GM12878 (cell line): ENCODE data around the gene ZPBP2. TPM values are rescaled to one million over a fixed set of nuclear protein-coding genes. Genes with fewer than 3 reads are reported as not detected.

Experiments
- ATAC-seq: fragments of 200-7000 bp; cut with Tn5 transposase; 3 replicates; pipeline ENCODE4 v1.9.1; 2020; ENCODE audit warnings: mild to moderate bottlenecking, moderate library complexity
- BruUV-seq: library from RNA; stranded (reverse); fragments of 400-500 nt; replicated peaks from 2 replicates; lab custom pipeline; 2021; lab: Mats Ljungman, UMichigan
- CTCF ChIA-PET: fragments of 300-600 bp; sonication (Branson Sonifier 250); formaldehyde crosslinking; extraction: SDS; loops from one replicate; lab custom pipeline; 2021; ENCODE audit warnings: inconsistent platforms; lab: Yijun Ruan, JAX
- POLR2A ChIA-PET: fragments of 350-600 bp; formaldehyde crosslinking; extraction: SDS; loops from one replicate; lab custom pipeline; 2021; ENCODE audit warnings: inconsistent platforms; lab: Charles Lee
- RAD21 ChIA-PET: fragments of 300-600 bp; sonication (Branson Sonifier 250); formaldehyde crosslinking; loops from one replicate; lab custom pipeline; 2023; ENCODE audit warnings: antibody characterized with exemption; ENCODE audit not compliant: unreplicated experiment; lab: Charles Lee
- SMC1A ChIA-PET: fragments of 300-600 bp; sonication (Branson Sonifier 250); formaldehyde crosslinking; loops from one replicate; lab custom pipeline; 2023; ENCODE audit not compliant: unreplicated experiment, uncharacterized antibody; lab: Charles Lee
- DNase-seq: peaks from one replicate; pipeline ENCODE4 v3.0.0-alpha.2; 2011; ENCODE audit warnings: low read depth, low spot score
- FAIRE-seq: peaks from 3 replicates; lab custom pipeline; 2011; peaks lifted over from hg19 to GRCh38; lab: Jason Lieb, UNC
- H2AFZ ChIP-seq: 2 replicates; pipeline ENCODE4 v1.6.0; 2011; ENCODE audit warnings: low read depth, low read length, control low read depth; ENCODE audit not compliant: control insufficient read depth
- H3K27ac ChIP-seq: 2 replicates; pipeline ENCODE4 v1.5.1; 2011; ENCODE audit warnings: control low read depth; ENCODE audit not compliant: control insufficient read depth, insufficient read depth
- H3K27me3 ChIP-seq, 2 experiments: replicated peaks in 1 of 2; 2 replicates each; pipeline versions ENCODE4 v1.6.0 to v1.6.1; 2011; ENCODE audit warnings: low read length in 1 of 2; ENCODE audit not compliant: control insufficient read depth in 2 of 2, insufficient read depth in 2 of 2
- H3K36me3 ChIP-seq, 2 experiments: 2 replicates each; pipeline ENCODE4 v1.5.1; 2011; ENCODE audit warnings: low read length in 1 of 2; ENCODE audit not compliant: control insufficient read depth in 2 of 2, insufficient read depth in 2 of 2
- H3K4me1 ChIP-seq: 2 replicates; pipeline ENCODE4 v1.6.1; 2011; ENCODE audit warnings: mild to moderate bottlenecking, low read length, moderate library complexity, mixed read lengths; ENCODE audit not compliant: control insufficient read depth, insufficient read depth
- H3K4me2 ChIP-seq: 2 replicates; pipeline ENCODE4 v1.6.0; 2011; ENCODE audit warnings: control low read depth; ENCODE audit not compliant: control insufficient read depth, insufficient read depth
- H3K4me3 ChIP-seq: fragments of 200-600 bp; sonication (generic); 2 replicates; pipeline ENCODE4 v1.5.1; 2016
- H3K79me2 ChIP-seq: 2 replicates; pipeline ENCODE4 v1.6.0; 2011; ENCODE audit warnings: low read length; ENCODE audit not compliant: control insufficient read depth, insufficient read depth
- H3K9ac ChIP-seq: 2 replicates; pipeline ENCODE4 v1.8.0; 2011; ENCODE audit warnings: low read length, control low read depth, mixed read lengths; ENCODE audit not compliant: control insufficient read depth, insufficient read depth
- H3K9me3 ChIP-seq: replicated peaks from 3 replicates; pipeline ENCODE4 v1.5.1; 2011; ENCODE audit warnings: mild to moderate bottlenecking, low read length; ENCODE audit not compliant: control insufficient read depth, insufficient read depth
- H4K20me1 ChIP-seq: 2 replicates; pipeline ENCODE4 v1.6.0; 2011; ENCODE audit not compliant: control insufficient read depth, insufficient read depth
- BHLHE40 ChIP-seq, 2 experiments: fragments of 450-650 bp in 1 of 2; IDR thresholded peaks; 2 replicates each; pipeline ENCODE4 v1.6.1; 2011 to 2017; ENCODE audit warnings: low read depth in 2 of 2, borderline replicate concordance in 1 of 2, improper control_type of control experiment in 1 of 2, low read length in 1 of 2, mild to moderate bottlenecking in 1 of 2
- ETV6 ChIP-seq, 2 experiments: fragments of 450-650 bp in 1 of 2; IDR thresholded peaks in 1 of 2; conservative IDR thresholded peaks in 1 of 2; 2 replicates each; pipeline ENCODE4 v1.6.1; 2014; ENCODE audit warnings: antibody characterized with exemption in 1 of 2, borderline replicate concordance in 1 of 2, low read depth in 1 of 2, mild to moderate bottlenecking in 1 of 2, moderate library complexity in 1 of 2
- HDGF ChIP-seq: fragments of 450-650 bp; IDR thresholded peaks from 2 replicates; pipeline ENCODE4 v1.6.1; 2016; ENCODE audit warnings: antibody characterized with exemption
- MTA3 ChIP-seq: IDR thresholded peaks from 2 replicates; pipeline ENCODE4 v1.6.1; 2012; ENCODE audit warnings: low read length, inconsistent platforms, borderline replicate concordance
- PAX5 ChIP-seq: IDR thresholded peaks from 2 replicates; pipeline ENCODE4 v1.6.1; 2011; ENCODE audit warnings: low read depth, low read length, borderline replicate concordance
- PAX8 ChIP-seq: fragments of 450-650 bp; IDR thresholded peaks from 2 replicates; pipeline ENCODE4 v1.6.1; 2017; ENCODE audit warnings: mild to moderate bottlenecking, moderate library complexity
- RELA ChIP-seq: fragments of 450-650 bp; IDR thresholded peaks from 2 replicates; pipeline ENCODE4 v1.8.0; 2014; ENCODE audit warnings: borderline replicate concordance; ENCODE audit not compliant: partially characterized antibody
- SMC3 ChIP-seq: IDR thresholded peaks from 2 replicates; pipeline ENCODE4 v1.6.1; 2011; ENCODE audit warnings: low read length, improper control_type of control experiment, borderline replicate concordance
- WGBS: methylation state at CpG from one replicate; pipeline ENCODE4 v1.1.6; 2016; ENCODE audit warnings: low lambda C conversion rate; ENCODE audit not compliant: insufficient replicate concordance, insufficient coverage; ENCODE audit errors: missing lambda C conversion rate; 5-methylcytosine and 5-hydroxymethylcytosine counted together
- in situ Hi-C: fragments of 300-500 bp; cut with MboI; formaldehyde crosslinking; loops from 9 replicates; pipeline ENCODE4 v1.14.3; 2018; ENCODE audit warnings: mixed read lengths
- intact Hi-C: fragments of 100-400 bp; cut with micrococcal nuclease; formaldehyde crosslinking; loops from one replicate; pipeline ENCODE4 v1.14.2; 2022; ENCODE audit not compliant: unreplicated experiment
- polyA plus RNA-seq, 11 experiments: library from polyadenylated mRNA; depleted of rRNA in 4 of 11; unstranded in 6 of 11; stranded (reverse) in 5 of 11; fragments of >200 nt; fragmentation: Nextera tagmentation in 4 of 11; fragmentation: Illumina TruSeq in 1 of 11; extraction: Ambion mirVana in 4 of 11; extraction: Trizol in 1 of 11; gene quantifications; 1 replicate in 1 of 11; 2 replicates in 10 of 11; pipeline versions ENCODE4 v1.2.1 to v1.2.3, GENCODE V29; 2011 to 2016; ENCODE audit warnings: inconsistent platforms in 2 of 11, missing spikeins in 2 of 11, low read depth in 1 of 11
- total RNA-seq, 4 experiments: library from RNA; depleted of rRNA in 3 of 4; stranded (reverse); fragments of >200 nt in 3 of 4; fragmentation: Illumina TruSeq in 1 of 4; extraction: Trizol in 1 of 4; gene quantifications; 2 replicates each; pipeline versions ENCODE4 v1.2.1 to v1.2.3, GENCODE V29; 2013 to 2021

ZPBP2 gene
- total and polyA plus RNA-seq, 10 of the 15 experiments (the other 5 are each of a cell fraction or from before 2014, with no cell fraction given): 0.33 to 1.0 (median 0.58) TPM

- no peak for TF ChIP-seq ETV6 (conservative IDR thresholded peaks at IDR 0.05 in 1 of 2, IDR thresholded peaks at IDR 0.05 in 1 of 2; ENCODE audit: borderline replicate concordance in 1 of 2, low read depth in 1 of 2)
- TF ChIP-seq RELA: no peak
Measured at GRCh38 chr17:39887078-39887477, 19.1 kb downstream of the ZPBP2 start (continued).

- Histone ChIP-seq H3K9me3 (no peaks in the 10 kb centered on the region), H3K27ac (no peak overlapping the region), H2AFZ (no peak overlapping the region), H3K4me3 (no peak overlapping the region), H4K20me1 (no peaks in the 10 kb centered on the region), H3K79me2 (no peaks in the 10 kb centered on the region), H3K9ac (no peak overlapping the region), H3K36me3 (no peaks in the 10 kb centered on the region), H3K27me3 (no peaks in the 10 kb centered on the region), H3K4me1 (no peaks in the 10 kb centered on the region), H3K4me2 (no peak overlapping the region)
- no TSS peak for BruUV-seq
- ChIA-PET CTCF (interaction anchor here (0.9 kb wide), 1 partner anchor 15 kb away, joined by 3 read pairs; no protein-coding TSS in a partner anchor), SMC1A (no interaction called here), POLR2A (interaction anchor here (1.2 kb wide), 1 partner anchor 33 kb away, joined by 11 read pairs; no protein-coding TSS in a partner anchor), RAD21 (no interaction called here)
- WGBS: 48% methylated on average over 2 of the region's 2 CpGs
- TF ChIP-seq MTA3: no peak
- TF ChIP-seq BHLHE40 (IDR thresholded peaks at IDR 0.05; ENCODE audit: borderline replicate concordance in 1 of 2, low read depth in 2 of 2, low read length in 1 of 2): no peak
- TF ChIP-seq PAX5: no peak
- no peak for TF ChIP-seq SMC3
- TF ChIP-seq PAX8: no peak
- no peak for TF ChIP-seq HDGF
- no peak for DNase-seq
- in situ Hi-C loops (no loop called here), intact Hi-C loops (no loop called here)
- FAIRE-seq: no peak
- ATAC-seq: no peak
Measured at GRCh38 chr17:39889200-39889599, 21.2 kb downstream of the ZPBP2 start.
